ENCODE data around the gene AMBP. TPM values are rescaled to one million over a fixed set of nuclear protein-coding genes. Genes with fewer than 3 reads are reported as not detected.

The AMBP gene
- total RNA-seq, 1 donor from 2014 or later = not detected

- peak; percentile 78 for DNase-seq (ENCODE audit: low read depth)
- TF ChIP-seq CTCF (conservative IDR thresholded peaks at IDR 0.05; ENCODE audit: low read depth, low read length) = no peak
Measured at GRCh38 chr9:114080773-114081440, 2.8 kb upstream of the AMBP start.

DNA sequence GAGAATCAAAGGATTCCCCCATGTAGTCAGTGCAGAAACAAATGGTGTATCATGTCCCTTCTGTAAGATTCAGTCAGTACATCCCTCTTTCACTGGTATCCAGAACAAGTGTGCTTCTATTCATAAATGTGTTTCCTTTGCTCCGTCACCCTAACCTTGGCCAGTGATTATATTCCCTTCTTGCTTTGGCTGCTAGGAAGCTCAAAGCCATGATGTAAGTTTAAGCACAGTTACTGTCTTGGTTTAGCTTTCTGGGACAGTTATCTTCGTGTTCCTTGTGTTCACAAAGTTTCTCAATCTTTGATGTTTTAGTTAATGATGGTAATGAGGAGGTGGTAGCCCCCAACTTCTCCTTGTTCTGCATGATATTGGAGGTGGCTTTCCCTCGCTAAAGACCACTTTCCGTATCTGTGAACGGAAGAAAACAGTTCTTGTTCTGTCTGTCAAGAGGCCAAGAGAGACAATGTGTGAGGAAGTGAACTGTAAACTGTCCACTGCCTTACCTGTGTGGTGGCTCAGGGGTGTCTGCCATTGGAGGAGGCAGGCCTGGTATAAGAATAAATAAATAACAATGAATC, 2.2 kb upstream of the AMBP start:
- TF ChIP-seq CTCF (conservative IDR thresholded peaks at IDR 0.05; ENCODE audit: low read depth, low read length) = no peak
- DNase-seq (ENCODE audit: low read depth) = no peak
- H3K4me3 ChIP-seq (ENCODE audit: low read depth, low read length) = no peak overlapping the region

More at GRCh38 chr9:114080773-114081440, 2.8 kb upstream of the AMBP start:
- no peak overlapping the region for H3K4me3 ChIP-seq (ENCODE audit: low read depth, low read length)

GRCh38 chr9:114078781-114079156, 669 bp upstream of the AMBP start:
- H3K4me3 ChIP-seq (ENCODE audit: low read depth, low read length) = no peak overlapping the region
- DNase-seq (ENCODE audit: low read depth) = no peak
- no peak for TF ChIP-seq CTCF (conservative IDR thresholded peaks at IDR 0.05; ENCODE audit: low read depth, low read length)

DNA sequence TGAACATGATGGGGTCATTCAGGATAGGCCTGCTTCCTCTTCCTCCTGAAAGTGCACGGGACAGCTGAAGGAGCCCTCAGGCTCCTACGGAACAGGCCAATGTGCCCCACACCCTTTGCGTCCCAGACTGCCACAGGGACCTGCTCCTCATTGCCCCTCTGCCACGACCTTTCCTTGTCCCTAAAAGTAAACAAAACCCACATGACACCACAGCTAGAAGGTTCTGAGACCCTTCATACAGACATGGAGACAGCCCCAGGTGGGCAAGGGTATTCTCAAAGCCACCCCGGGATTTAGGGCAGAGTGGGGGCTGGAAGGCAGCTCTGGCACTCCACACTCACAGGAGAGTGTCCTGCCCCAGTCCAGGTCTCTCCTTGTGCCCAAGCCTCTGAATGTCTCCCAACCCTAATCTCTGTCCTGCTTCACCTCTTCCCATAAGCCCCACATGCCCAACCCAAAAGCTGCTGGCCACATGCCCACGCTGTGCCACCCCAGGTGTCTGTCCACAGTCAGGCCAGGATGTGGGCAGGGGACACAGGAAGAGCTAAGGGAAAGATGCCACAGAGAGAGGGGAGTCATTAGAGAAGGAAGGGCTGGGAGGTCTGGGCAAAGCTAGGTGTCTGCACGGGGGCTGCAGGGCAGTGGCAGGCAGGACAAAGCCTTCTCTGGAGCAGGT, 800 bp downstream of the AMBP start:
- no peak for DNase-seq (ENCODE audit: low read depth)
- no peak for TF ChIP-seq CTCF (conservative IDR thresholded peaks at IDR 0.05; ENCODE audit: low read depth, low read length)
- H3K4me3 ChIP-seq (ENCODE audit: low read depth, low read length) = no peak overlapping the region

GRCh38 chr9:114076237-114077161, 1.6 kb downstream of the AMBP start:
- no peak for DNase-seq (ENCODE audit: low read depth)
- H3K4me3 ChIP-seq (ENCODE audit: low read depth, low read length) = no peak overlapping the region
- no peak for TF ChIP-seq CTCF (conservative IDR thresholded peaks at IDR 0.05; ENCODE audit: low read depth, low read length)

DNA sequence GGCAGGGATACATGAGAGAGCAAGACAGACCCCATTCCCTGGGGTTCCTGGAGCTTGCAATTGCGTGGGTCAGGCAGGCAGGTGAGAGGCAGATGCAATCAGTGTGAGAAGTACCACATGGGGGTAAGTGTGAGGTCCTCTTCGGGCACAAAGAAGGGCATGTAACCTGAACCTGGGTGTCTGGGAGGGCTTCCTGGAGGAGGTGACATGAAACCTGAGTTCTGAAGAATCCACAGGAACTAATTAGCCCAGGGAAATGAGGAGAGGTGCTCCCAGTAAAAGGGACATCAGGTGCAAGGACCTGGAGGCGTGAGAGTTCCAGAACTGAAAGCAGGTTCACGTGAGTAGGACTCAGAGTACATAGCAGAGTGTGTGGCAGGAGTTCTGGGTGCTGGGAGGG, 2.5 kb downstream of the AMBP start:
- no peak overlapping the region for H3K4me3 ChIP-seq (ENCODE audit: low read depth, low read length)
- no peak for TF ChIP-seq CTCF (conservative IDR thresholded peaks at IDR 0.05; ENCODE audit: low read depth, low read length)
- no peak for DNase-seq (ENCODE audit: low read depth)
